ENCODE results near the gene LRRC37B.
"Not testable (repeated sequence)": the region's sequence is repeated elsewhere in the genome, so short reads cannot be mapped to it uniquely, and the experiment has no call there.

LRRC37B gene

DNA sequence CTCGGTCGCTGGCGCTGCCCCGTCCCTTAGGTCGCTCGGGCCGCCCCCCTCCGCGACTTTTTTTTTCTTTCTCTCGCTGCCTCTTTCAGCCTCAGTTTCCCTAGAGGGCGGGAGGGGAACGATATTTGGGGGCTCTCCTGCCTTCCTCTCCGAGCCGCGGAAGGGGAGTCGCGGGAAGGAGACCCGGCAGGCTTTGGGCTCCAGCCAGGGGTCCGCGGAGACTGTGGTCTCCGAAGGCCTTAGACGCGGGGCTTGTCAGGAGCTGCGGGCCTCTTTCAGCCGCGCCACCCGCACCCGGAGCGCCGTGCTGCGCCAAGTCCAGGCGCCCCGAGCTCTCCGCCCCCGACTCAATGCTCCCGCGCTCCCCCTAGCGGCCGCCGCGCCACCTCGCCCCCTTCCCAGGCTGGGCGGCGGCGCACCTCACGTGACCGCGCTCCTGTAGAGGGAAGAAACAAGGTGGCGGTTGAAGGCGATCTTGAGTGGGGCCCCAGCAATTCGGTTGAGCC, at the start of gene LRRC37B:
TSS of gene LRRC37B (plus strand) at position 427 of the 506 bp plus-strand sequence. CDS start 14,010 bp downstream, outside the sequence.
- peak; percentile 61 for DNase-seq

DNA sequence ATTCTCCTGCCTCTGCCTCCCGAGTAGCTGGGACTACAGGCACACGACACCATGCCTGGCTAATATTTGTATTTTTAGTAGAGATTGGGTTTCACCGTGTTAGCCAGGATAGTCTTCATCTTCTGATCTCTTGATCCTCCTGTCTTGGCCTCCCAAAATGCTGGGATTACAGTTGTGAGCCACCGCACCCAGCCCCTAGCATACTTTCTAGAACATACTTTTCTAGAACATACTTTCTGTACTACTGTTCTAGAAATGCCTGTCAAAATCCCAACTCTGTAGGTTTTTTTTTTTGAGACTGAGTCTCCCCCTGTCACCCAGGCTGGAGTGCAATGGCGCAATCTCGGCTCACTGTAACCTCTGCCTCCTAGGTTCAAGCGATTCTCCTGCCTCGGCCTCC, 43.1 kb upstream of the LRRC37B start:
- not testable (repeated sequence) for DNase-seq

DNA sequence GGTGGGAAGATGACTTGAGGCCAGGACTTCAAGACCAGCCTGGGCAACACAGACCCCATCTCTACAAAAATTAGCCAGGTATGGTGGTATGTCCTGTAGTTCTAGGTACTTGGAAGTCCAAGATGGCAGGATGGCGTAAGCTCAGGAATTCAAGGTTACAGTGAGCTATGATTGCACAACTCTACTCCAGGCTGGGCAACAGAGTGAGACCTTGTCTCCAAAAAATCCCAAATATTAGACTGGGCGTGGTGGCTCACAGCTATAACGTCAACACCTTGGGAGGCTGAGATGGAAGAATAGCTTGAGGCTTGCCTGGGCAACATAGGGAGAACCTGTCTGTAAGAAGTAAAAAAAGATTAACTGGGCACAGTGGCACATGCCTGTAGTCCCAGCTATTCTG, 39.5 kb upstream of the LRRC37B start:
- DNase-seq = no peak

DNA sequence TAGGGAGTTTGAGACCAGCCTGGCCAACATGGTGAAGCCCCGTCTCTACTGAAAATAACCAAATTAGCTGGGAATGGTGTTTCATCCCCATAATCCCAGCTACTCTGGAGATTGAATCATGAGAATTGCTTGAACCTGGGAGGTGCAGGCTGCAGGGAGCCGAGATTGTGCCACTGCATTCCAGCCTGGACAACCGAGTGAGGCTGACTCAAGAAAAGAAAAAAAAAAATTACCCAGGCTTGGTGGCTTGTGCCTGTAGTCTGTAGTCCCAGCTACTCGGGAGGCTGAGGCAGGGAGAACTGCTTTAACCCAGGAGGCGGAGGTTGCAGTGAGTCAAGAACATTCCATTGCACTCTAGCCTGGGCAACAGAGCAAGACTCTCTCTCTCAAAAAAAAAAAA, 36.8 kb upstream of the LRRC37B start:
- DNase-seq = not testable (repeated sequence)

DNA sequence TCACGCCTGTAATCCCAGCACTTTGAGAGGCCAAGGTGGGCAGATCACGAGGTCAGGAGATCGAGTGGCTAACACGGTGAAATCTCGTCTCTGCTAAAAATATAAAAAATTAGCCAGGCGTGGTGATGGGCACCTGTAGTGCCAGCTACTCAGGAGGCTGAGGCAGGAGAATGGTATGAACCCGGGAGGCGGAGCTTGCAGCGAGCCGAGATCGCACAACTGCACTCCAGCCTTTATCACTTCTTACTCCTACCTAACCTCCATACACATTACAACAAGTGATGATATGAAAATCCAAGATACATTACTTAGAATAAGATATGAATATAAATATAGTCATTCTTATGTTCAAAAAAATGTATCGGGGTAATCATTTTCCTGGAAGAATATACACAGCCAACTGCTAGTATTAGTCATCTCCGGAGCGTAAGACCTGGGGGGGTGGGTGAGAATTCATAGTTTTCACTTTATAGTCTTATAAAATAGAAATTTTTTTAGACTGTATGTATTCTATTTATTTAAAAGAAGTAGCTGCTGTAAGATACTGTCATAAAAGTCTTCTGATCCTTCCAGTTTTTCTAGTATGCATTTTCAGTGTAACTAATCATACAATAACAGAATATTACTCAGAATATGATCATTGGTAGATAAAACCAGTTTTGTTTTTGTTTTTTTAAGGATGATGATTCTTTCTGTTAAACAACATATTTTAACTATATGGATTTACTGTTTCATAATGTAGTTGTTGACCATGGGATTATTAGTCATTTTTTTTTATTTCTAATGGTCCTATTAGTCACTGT, 32.7 kb upstream of the LRRC37B start:
- not testable (repeated sequence) for DNase-seq

DNA sequence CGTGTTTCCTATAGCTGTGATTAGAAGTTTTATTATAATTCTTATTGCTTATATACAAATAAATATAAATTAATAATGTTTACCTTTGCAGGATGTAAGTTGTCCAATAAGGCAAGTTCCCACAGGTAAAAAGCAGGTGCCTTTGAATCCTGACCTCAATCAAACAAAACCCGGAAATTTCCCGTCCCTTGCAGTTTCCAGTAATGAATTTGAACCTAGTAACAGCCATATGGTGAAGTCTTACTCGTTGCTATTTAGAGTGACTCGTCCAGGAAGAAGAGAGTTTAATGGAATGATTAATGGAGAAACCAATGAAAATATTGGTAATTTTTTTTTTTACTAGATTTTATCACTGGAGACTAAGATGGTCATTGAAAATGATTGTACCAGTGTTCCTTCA, 31.8 kb upstream of the LRRC37B start:
- DNase-seq = not testable (repeated sequence)

DNA sequence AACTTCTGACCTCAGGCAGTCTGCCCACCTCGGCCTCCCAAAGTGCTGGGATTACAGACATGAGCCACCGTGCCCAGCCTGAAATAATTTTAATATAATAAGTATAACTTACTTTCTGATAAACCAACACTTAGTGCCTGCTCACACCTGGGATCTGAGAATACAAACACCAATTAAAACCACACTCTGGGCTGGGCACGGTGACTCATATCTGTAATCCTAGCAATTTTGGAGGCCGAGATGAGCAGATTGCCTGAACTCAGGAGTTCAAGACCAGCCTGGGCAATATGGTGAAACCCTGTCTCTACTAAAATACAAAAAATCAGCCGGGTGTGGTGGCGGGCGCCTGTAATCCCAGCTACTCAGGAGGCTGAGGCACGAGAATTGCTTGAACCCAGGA, 15.4 kb upstream of the LRRC37B start:
- DNase-seq = not testable (repeated sequence)

DNA sequence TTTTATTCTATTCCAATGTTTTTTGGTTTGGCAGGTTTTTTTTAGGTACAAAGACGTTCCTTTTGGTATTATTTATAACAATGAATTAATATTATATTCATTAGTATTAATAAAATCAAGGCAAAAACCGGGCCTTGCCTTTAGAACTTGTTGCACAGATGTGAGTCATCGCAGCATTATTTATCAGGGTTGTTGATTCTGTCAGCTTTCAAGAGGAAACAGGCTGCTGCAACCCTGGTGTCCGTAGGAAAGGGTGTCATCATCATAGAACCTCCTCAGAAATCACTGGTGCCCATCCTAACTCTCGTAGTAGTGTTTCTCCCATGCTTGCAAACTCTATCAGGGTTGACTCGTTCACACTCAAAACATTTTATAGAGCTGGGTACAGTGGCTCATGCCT, 10.2 kb upstream of the LRRC37B start:
- no peak for DNase-seq

DNA sequence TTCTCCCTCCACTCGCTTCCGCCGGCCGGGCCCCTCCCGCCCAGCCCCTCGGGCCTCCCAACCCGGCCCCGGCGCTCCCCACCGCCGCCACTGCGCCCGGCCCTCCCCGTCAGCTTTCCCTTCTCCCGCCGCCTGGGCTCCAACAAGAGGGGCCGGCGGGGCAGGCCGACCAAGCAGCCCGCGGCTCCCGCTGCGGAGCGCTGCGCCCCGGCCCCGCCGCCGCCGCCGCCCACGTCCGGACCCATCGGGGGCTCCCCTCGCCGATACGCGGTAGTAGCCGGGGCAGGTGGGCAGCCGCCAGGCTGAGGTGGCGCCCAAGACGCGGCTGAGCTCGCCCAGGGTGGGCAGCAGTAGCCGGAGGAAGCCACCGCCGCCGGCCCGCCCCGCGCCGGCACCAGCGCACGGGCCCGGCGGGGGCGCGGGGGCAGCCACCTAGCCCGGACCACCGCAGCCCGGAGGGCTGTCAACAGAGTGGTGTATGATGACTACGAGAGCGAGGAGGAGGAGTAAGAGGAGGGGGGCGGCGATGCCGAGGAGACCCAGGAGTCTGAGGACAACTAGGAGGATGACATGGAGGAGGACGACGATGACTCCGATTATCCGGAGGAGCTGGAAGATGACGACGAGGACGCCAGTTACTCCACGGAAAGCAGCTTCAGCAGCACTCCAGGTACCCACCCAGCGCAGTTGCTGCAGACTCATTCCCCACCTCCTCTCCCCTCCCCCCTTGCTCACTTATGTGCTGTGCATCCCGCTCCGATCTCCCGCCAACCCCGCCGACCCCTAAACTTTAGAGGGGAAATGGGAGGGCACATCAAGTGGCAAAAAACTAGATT, 498 bp downstream of the LRRC37B start:
- no peak for DNase-seq

DNA sequence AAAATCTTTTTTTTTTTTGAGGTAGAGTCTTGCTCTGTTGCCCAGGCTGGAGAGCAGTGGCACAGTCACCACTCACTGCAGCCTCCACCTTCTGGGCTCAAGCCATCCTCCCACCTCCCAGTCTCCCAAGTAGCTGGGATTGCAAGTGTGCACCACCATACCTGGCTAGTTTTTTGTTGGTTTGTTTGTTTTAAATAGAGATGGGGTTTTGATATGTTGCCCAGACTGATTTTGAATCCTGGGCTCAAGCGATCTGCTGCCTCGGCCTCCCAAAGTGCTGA, 2.0 kb downstream of the LRRC37B start:
- no peak for DNase-seq

DNA sequence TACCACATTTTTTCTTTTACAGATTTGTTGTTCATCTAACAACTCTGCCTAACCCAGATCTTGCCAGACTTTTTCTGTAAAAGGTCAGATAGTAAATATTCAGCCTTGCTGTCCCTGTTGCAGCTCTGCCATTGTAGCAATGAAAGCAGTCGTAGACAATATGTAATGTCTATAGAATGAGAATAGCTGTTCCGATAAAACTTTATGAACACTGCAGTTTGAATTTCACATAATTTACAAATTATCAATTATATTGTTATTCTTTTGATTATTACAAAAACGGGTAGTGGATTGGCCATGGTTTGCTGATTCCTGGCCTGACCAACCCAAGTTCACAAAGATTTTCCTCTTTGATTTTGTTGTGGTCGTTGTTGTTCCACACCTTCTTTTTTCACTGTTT, 2.9 kb downstream of the LRRC37B start:
- DNase-seq = no peak

DNA sequence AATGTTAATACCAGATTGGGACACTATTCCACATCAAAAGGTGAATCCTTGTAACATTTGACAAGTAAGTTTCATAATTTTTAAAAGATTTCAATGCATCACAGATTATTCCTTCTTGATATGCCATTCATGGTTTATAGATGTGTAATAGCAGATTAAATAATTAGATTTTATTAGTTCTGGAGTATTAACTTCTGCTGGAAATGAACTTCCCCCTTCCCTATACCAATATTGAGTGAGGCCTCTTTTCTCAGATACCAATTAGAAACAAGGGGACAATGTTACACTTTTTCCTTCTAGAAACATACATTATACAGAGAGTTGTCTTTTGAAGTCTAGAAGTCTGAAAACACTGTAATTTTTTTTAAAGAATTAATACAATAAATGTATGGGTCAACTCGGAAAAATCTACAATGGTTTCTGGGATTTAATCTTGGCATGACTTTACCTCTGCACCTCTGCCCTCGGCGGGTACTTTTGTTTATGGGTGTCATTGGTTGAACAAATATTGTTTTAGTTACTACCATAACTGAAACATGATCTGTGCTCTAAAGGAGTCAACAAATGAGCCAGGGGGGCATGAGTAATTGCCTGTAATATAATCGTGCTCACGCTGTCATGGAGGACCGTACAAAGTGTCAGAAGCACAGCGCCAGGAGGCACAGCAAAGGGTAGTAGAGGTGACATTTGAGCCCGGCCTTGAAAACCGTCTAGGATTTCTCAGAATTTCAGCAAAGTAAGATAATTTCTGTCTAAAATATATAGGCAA, 8.2 kb downstream of the LRRC37B start:
- peak; percentile 50 for DNase-seq

DNA sequence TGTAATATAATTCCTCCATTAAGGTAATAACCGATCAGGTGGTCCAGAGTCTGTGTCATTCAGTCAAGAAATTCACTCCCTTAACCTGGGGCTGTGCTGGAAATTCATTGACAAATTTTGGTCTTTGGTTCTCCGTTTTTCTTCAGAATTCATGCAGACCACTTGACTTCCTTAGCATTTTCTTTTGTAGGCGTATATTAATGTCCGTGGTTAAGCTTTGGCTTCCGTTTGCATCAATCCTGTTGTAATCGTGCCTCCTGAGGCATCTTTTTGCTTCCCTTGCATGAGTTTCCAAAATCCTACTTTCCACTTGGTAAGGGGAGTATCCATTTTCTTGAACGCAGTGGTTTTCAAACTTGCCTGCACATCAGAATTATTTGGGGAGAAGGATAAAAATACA, 9.0 kb downstream of the LRRC37B start:
- no peak for DNase-seq

DNA sequence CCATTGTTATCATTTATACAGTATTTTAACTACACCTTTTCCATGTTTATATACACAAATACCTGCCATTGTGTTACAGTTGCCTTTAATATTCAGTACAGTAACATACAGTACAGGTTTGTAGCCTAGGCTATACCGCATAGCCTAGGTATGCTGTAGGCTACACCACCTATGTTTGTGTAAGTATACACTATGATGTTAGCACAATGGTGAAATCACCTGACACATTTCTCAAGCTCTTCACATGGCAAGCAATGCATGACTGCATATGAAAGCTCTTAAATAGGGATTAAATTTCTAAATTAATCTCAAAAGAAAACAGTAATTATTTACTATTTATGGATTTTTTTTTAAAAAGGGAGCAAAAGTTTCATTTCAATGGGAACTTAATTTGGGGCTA, 12.0 kb downstream of the LRRC37B start:
- DNase-seq = no peak

DNA sequence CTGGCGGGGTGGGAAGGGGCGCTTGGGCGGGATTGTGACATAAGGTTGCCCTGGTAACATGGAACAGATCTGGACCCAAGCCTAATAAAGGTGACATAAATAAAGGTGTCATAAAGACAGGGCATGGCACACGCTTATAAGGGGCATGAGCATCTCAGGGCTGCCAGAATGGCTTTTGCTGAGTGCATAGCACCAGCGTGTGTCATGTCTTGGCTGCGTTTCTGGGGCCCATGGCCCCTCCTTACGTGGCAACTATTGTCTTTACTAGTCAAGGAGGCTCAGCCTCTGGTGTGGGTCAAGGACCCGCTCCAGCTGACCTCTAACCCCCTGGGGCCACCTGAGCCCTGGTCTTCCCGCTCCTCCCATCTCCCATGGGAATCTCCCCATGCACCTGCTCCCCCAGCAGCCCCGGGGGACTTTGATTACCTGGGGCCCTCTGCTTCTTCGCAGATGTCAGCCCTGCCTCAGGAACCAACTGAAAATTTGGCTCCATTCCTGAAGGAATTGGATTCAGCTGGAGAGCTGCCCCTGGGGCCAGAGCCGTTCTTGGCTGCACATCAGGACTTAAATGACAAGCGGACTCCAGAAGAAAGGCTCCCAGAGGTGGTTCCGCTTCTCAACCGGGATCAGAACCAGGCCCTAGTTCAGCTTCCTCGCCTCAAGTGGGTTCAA, 13.9 kb downstream of the LRRC37B start:
- DNase-seq = no peak

DNA sequence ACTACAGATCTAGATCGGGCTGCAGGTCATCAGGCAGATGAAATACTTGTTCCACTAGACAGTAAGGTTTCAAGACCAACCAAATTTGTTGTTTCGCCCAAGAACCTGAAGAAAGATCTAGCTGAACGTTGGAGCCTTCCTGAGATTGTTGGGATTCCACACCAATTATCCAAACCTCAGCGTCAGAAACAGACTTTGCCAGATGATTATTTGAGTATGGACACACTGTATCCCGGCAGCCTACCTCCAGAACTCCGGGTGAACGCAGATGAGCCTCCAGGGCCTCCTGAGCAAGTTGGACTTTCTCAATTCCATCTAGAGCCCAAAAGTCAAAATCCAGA, 14.4 kb downstream of the LRRC37B start:
- DNase-seq = no peak

DNA sequence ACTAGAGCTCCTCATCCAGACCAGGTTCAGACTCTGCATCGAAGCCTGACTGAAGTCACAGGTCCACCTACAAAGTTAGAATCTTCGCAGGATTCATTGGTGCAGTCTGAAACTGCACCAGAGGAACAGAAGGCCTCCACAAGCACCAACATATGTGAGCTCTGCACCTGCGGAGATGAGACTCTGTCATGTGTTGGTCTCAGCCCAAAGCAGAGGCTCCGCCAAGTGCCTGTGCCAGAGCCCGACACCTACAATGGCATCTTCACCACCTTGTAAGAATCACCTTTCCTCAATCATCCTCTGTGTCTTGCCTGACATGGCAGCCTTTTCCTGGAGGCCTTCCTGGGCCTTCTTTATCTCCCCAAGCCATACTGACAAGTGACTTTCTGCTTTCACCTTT, 15.4 kb downstream of the LRRC37B start:
- DNase-seq = not testable (repeated sequence)

DNA sequence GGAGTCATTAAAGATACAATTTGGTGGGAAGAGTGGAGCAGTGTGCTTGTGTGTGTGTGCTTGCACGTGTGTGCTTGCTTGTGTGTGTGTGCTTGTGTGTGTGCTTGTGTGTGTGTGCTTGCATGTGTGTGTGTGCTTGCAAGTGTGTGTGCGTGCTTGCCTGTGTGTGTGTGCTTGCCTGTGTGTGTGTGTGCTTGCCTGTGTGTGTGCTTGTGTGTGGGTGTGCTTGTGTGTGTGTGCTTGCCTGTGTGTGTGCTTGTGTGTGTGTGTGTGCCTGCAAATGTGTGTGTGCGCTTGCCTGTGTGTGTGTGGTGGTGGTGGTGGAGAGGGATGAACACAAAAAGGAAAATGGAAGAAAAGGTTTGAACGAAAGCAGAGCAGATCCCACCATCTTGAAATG, 20.1 kb downstream of the LRRC37B start:
- DNase-seq = not testable (repeated sequence)

DNA sequence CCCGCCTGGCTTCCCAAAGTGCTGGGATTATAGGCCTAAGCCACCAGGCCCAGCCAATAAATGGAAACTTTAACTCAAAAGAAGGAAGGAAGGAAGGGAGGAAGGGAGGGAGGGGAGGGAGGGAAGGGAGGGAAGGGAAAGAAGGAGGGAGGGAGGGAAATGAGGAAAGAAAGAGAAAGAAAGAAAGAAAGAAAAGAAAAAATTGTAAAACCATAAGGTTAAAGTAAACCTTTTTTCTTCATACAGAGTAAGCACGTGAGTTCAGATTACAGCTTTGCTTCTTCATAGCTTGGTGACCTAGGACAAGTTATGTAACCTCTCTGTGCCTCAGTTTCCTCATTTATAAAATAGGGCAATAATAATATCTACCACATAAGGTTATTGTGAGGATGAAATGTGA, 26.0 kb downstream of the LRRC37B start:
- DNase-seq = no peak

DNA sequence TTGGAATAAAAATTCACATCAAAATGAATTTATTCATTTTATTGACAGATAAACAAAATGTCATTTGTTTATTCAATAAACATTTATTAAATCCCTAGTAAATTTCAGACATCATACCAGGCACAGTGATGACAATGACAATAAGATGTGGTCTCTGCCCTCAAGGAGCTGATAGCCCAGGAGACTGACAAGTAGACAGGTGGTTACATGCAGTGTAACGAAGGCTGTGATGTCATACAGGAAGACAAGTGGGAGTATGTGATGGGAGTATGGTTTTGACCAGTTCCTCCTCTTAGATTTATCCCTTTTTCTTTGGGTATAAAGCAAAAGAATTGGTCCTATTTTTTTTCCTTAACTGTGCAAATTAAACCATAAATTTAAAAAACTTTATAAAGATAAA, 26.6 kb downstream of the LRRC37B start:
- DNase-seq = not testable (repeated sequence)

DNA sequence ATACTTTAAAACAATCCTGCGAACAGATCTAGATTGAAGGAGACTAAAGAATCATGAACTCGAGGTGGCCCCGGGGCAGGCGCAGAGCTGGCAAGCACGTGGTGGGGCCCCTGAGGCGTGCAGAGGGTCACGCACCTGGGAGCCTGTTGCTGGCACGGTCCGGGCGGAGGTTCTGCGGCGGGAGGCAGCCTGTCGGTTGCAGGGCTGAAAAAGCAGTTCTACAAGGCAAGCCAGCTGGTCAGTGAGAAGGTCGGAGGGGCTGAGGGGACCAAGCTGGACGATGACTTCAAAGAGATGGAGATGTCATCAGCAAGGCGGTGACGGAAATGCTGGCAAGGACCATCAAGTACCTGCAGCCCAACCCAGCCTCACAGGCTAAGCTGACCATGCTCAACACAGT, 33.1 kb downstream of the LRRC37B start:
- not testable (repeated sequence) for DNase-seq

DNA sequence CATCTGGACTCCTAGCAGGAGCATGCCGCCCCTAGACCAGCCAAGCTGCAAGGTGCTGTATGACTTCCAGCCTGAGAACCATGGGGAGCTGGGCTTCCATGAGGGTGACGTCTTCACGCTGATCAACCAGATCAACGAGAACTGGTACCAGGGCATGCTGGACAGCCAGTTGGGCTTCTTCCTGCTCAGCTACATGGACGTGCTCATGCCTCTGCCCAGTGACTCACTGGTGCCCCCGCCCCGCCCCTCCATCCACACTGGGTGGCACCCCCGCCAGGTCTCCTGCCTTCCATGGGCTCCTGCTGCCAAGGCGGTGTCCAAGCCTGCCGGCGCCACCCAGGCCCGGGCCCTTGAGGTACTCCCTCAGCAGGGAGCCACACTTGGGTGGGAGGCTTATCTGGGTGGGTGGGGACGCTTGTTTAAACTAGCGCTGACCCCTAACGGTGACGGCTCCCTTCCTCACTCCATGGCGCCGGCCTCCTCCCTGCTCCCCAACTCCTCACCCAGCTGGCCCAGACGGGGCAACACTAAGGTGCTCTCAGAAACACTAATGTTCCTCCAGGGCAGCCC, 34.2 kb downstream of the LRRC37B start:
- not testable (repeated sequence) for DNase-seq

DNA sequence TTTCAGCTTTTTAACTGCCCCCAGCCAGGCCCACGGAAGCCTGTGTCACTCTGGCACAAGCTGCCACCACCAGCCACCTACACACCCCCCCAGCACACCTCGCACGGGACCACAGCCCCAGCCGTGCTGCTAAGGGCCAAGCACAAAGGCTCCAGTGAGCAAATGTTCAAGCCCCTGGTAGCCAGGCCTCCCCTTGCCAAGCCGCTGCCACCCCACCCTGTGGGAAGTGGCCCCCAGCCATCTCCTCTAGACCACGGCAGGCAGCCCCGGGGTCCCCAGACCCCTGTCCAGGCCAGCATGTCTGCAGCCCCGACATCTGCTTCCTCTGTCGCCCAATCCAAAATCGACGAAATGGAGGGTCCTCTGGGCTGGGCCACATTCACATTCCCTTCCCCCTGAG, 35.1 kb downstream of the LRRC37B start:
- not testable (repeated sequence) for DNase-seq

Data from DMS79 (cell line).